Erythroblast (primary cell): ENCODE data around the gene BEST1.

Experiments
- GATA1 ChIP-seq: IDR thresholded peaks from 2 replicates; pipeline ENCODE4 v1.6.1; 2011; ENCODE audit warnings: low read depth, mild to moderate bottlenecking, control low read depth, low read length, moderate library complexity
- POLR2A ChIP-seq: IDR thresholded peaks from 2 replicates; pipeline ENCODE4 v1.6.1; 2011; ENCODE audit warnings: mild to moderate bottlenecking, low read length

GRCh38 chr11:61904539-61905048, 45.6 kb upstream of the BEST1 start:
- no peak for TF ChIP-seq POLR2A
- no peak for TF ChIP-seq GATA1
